ENCODE data around the gene PTCH2. TPM values are rescaled to one million over a fixed set of nuclear protein-coding genes. Genes with fewer than 3 reads are reported as not detected.

PTCH2 gene
- total and polyA plus RNA-seq, 2 of the 13 experiments (the other 11 are each of a cell fraction or from before 2014, with no cell fraction given) = 0.60 to 1.5 TPM

DNA sequence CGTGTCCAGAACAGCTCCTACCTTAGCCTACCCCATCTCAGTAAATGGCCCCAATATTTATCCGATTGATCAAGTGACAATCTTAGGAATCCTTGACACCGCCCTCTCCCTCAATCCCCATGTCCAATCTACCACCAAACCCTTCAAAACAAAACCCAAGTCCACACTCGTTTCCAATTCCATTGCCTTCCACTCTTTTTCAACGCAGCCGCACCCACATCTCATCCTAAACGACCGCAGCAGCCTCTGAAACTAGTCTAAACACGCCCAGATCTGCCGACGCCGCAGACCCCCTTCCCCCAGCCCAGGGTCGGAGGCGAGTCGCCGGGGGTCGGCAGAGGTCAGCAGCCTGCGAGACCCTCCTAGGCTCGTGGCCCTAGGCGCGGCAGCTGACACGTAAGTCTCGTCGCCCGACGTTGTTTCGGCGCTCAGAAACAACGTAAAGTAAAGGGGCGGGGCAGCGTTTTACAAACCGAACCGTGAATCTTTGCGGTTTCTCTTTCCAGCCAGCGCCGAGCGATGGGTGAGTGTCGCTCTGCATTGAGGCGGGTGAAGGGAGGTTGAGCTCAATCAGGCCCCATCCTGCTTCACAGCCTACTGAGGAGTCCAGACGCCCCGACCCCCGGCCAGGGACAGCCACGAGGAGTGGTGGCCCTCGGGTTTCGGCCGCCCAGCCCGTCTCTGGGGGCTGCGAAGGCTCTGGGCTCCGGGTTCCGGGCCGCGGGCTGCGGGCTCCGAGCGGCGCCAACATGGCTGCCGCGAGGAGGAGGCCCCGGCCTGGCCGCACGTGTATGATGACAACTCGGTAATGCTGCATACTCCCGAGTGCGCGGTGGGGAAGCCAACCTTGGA, 67.7 kb downstream of the PTCH2 start, which contains the start of gene RPS8 (continued):
- TF ChIP-seq, protein P1, sequence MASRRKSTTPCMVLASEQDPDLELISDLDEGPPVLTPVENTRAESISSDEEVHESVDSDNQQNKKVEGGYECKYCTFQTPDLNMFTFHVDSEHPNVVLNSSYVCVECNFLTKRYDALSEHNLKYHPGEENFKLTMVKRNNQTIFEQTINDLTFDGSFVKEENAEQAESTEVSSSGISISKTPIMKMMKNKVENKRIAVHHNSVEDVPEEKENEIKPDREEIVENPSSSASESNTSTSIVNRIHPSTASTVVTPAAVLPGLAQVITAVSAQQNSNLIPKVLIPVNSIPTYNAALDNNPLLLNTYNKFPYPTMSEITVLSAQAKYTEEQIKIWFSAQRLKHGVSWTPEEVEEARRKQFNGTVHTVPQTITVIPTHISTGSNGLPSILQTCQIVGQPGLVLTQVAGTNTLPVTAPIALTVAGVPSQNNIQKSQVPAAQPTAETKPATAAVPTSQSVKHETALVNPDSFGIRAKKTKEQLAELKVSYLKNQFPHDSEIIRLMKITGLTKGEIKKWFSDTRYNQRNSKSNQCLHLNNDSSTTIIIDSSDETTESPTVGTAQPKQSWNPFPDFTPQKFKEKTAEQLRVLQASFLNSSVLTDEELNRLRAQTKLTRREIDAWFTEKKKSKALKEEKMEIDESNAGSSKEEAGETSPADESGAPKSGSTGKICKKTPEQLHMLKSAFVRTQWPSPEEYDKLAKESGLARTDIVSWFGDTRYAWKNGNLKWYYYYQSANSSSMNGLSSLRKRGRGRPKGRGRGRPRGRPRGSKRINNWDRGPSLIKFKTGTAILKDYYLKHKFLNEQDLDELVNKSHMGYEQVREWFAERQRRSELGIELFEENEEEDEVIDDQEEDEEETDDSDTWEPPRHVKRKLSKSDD (CRISPR knock-in tag; IDR thresholded peaks at IDR 0.05; ENCODE audit: low read depth) = peak; percentile 91
- TF ChIP-seq CAMTA2 (CRISPR knock-in tag; IDR thresholded peaks at IDR 0.05; ENCODE audit: borderline replicate concordance) = no peak
- no peak; the same call in 1 of the 2 replicates for TF ChIP-seq ZNF792 (CRISPR knock-in tag; IDR thresholded peaks at IDR 0.05)
- TF ChIP-seq ZNF644 (CRISPR knock-in tag; IDR thresholded peaks at IDR 0.05; ENCODE audit: low read depth) = no peak
- TF ChIP-seq, protein P2, sequence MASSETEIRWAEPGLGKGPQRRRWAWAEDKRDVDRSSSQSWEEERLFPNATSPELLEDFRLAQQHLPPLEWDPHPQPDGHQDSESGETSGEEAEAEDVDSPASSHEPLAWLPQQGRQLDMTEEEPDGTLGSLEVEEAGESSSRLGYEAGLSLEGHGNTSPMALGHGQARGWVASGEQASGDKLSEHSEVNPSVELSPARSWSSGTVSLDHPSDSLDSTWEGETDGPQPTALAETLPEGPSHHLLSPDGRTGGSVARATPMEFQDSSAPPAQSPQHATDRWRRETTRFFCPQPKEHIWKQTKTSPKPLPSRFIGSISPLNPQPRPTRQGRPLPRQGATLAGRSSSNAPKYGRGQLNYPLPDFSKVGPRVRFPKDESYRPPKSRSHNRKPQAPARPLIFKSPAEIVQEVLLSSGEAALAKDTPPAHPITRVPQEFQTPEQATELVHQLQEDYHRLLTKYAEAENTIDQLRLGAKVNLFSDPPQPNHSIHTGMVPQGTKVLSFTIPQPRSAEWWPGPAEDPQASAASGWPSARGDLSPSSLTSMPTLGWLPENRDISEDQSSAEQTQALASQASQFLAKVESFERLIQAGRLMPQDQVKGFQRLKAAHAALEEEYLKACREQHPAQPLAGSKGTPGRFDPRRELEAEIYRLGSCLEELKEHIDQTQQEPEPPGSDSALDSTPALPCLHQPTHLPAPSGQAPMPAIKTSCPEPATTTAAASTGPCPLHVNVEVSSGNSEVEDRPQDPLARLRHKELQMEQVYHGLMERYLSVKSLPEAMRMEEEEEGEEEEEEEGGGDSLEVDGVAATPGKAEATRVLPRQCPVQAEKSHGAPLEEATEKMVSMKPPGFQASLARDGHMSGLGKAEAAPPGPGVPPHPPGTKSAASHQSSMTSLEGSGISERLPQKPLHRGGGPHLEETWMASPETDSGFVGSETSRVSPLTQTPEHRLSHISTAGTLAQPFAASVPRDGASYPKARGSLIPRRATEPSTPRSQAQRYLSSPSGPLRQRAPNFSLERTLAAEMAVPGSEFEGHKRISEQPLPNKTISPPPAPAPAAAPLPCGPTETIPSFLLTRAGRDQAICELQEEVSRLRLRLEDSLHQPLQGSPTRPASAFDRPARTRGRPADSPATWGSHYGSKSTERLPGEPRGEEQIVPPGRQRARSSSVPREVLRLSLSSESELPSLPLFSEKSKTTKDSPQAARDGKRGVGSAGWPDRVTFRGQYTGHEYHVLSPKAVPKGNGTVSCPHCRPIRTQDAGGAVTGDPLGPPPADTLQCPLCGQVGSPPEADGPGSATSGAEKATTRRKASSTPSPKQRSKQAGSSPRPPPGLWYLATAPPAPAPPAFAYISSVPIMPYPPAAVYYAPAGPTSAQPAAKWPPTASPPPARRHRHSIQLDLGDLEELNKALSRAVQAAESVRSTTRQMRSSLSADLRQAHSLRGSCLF (CRISPR knock-in tag; IDR thresholded peaks at IDR 0.05; ENCODE audit: borderline replicate concordance) = peak; percentile 77; the same call in 1 of the 2 replicates
- TF ChIP-seq, protein P3, sequence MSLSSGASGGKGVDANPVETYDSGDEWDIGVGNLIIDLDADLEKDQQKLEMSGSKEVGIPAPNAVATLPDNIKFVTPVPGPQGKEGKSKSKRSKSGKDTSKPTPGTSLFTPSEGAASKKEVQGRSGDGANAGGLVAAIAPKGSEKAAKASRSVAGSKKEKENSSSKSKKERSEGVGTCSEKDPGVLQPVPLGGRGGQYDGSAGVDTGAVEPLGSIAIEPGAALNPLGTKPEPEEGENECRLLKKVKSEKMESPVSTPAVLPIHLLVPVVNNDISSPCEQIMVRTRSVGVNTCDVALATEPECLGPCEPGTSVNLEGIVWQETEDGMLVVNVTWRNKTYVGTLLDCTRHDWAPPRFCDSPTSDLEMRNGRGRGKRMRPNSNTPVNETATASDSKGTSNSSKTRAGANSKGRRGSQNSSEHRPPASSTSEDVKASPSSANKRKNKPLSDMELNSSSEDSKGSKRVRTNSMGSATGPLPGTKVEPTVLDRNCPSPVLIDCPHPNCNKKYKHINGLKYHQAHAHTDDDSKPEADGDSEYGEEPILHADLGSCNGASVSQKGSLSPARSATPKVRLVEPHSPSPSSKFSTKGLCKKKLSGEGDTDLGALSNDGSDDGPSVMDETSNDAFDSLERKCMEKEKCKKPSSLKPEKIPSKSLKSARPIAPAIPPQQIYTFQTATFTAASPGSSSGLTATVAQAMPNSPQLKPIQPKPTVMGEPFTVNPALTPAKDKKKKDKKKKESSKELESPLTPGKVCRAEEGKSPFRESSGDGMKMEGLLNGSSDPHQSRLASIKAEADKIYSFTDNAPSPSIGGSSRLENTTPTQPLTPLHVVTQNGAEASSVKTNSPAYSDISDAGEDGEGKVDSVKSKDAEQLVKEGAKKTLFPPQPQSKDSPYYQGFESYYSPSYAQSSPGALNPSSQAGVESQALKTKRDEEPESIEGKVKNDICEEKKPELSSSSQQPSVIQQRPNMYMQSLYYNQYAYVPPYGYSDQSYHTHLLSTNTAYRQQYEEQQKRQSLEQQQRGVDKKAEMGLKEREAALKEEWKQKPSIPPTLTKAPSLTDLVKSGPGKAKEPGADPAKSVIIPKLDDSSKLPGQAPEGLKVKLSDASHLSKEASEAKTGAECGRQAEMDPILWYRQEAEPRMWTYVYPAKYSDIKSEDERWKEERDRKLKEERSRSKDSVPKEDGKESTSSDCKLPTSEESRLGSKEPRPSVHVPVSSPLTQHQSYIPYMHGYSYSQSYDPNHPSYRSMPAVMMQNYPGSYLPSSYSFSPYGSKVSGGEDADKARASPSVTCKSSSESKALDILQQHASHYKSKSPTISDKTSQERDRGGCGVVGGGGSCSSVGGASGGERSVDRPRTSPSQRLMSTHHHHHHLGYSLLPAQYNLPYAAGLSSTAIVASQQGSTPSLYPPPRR (CRISPR knock-in tag; IDR thresholded peaks at IDR 0.05; ENCODE audit: borderline replicate concordance) = 0 out of 2 replicates have a peak, but pooled peaks have one; percentile 29
- TF ChIP-seq MYNN (CRISPR knock-in tag; IDR thresholded peaks at IDR 0.05; ENCODE audit: low read depth) = no peak
- peak; percentile 44 for TF ChIP-seq CEBPG (CRISPR knock-in tag; IDR thresholded peaks at IDR 0.05)
- no peak for TF ChIP-seq KLF9 (CRISPR knock-in tag; IDR thresholded peaks at IDR 0.05; ENCODE audit: low read depth)
- TF ChIP-seq, protein P4, sequence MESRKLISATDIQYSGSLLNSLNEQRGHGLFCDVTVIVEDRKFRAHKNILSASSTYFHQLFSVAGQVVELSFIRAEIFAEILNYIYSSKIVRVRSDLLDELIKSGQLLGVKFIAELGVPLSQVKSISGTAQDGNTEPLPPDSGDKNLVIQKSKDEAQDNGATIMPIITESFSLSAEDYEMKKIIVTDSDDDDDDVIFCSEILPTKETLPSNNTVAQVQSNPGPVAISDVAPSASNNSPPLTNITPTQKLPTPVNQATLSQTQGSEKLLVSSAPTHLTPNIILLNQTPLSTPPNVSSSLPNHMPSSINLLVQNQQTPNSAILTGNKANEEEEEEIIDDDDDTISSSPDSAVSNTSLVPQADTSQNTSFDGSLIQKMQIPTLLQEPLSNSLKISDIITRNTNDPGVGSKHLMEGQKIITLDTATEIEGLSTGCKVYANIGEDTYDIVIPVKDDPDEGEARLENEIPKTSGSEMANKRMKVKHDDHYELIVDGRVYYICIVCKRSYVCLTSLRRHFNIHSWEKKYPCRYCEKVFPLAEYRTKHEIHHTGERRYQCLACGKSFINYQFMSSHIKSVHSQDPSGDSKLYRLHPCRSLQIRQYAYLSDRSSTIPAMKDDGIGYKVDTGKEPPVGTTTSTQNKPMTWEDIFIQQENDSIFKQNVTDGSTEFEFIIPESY (CRISPR knock-in tag; IDR thresholded peaks at IDR 0.05) = peak; percentile 64; the same call in 1 of the 2 replicates
- peak; percentile 84; the same call in 1 of the 2 replicates for TF ChIP-seq HOXD1 (CRISPR knock-in tag; IDR thresholded peaks at IDR 0.05)
- no peak for TF ChIP-seq ATRX (CRISPR knock-in tag; IDR thresholded peaks at IDR 0.05; ENCODE audit: borderline replicate concordance)
- 0 out of 2 replicates have a peak, but pooled peaks have one; percentile 46 for TF ChIP-seq AHR (CRISPR knock-in tag; IDR thresholded peaks at IDR 0.05)
- no peak for TF ChIP-seq HDAC6 (IDR thresholded peaks at IDR 0.05; ENCODE audit: low read depth, low read length)

All from HepG2 (cell line).